HG02970 (cell line): Measurements from ENCODE around the gene PPP2R3A.

Source experiments
- ATAC-seq: cut with Tn5 transposase; IDR thresholded peaks from one replicate; pipeline ENCODE4 v1.9.1; 2021; ENCODE audit warnings: mild to moderate bottlenecking, moderate library complexity, moderate number of reproducible peaks; ENCODE audit not compliant: unreplicated experiment, low FRiP score

Gene PPP2R3A

DNA sequence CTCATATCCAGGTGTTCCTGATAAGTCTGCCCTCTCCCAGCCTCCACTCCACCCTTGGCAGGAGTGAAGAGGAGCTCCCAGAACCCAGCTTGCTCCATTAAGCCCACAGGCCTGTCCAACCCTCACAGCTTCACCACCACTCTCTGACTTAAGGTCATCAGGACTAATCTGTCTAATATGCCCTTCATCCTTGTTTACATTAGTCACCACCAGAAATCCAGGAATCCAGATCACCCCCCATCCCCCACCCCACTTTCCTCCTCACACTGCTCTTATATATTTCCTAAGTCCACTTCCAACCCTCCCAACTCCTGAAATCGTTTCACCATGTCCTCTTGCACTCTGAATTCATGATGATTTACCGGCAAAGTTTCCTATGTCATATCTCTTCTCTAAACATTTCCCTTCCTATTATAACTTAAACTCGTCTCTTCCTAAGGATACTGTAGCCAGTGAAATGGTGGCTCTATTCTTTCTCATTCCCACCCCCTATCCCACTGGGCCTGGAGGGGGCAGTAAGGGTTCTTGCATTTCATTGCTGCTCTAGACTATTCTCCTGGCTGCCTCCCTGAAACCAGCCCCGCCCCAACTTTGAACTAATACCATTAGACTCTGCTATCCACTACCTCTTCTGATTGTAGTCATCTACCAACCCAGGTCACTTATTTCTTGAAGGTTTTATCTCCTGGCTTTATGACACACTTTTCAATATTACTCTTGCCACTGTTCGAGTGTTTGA lies 43.4 kb downstream of the PPP2R3A start:
- ATAC-seq = no peak

DNA sequence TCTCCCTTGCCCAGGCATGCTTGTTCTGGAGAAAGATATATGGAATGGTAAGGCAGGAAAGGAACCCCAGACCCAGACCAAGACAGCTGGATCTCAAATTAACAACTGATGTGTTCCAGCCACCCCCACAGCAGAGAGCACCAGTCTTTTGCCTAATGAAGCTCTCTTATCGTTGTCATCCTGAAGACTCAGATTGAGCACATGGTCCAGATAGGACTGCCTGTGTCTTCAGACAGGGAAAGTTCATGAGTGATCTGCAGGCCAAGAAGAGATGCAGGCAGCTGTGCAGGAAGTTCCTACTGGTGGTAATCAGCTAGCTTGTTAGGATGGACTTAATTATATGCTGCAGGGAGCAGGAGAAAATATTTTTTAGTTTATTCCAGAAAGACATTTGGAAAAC lies 53.3 kb downstream of the PPP2R3A start:
- no peak for ATAC-seq

- no peak for ATAC-seq
These were observed 56.3 kb downstream of the PPP2R3A start for GRCh38 chr3:136021803-136022202.

DNA sequence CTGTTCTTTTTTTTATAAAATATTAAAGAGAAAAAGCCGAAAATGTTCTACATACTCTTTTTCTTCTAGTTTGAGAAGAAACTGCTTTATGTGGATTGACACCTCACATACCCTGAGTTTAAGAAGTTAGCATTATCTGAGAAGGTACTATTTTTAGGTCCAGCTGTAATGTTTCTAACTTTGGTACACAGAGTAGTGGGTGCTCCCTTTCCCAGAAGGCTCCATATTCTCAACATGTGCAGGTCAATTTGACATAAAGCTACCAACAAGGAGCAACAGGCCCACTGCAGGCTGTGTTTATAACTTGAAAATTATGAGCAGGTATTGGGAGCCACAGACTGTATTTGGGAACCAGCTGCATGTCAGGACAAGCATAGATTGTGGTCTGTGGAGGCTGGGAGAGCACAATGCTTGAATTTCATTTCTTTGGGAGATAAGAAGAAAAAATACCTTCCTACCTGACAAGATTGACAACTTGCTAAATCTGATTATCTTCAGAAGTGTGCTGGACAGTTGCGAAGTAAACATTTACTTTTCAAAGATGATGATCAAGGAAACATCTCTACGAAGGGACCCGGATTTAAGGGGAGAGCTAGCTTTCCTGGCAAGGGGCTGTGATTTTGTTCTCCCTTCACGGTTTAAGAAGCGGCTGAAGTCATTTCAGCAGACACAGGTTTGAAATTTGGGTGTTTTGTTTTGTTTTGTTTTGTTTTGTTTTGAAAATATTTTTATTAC lies 57.2 kb downstream of the PPP2R3A start:
- ATAC-seq = no peak

DNA sequence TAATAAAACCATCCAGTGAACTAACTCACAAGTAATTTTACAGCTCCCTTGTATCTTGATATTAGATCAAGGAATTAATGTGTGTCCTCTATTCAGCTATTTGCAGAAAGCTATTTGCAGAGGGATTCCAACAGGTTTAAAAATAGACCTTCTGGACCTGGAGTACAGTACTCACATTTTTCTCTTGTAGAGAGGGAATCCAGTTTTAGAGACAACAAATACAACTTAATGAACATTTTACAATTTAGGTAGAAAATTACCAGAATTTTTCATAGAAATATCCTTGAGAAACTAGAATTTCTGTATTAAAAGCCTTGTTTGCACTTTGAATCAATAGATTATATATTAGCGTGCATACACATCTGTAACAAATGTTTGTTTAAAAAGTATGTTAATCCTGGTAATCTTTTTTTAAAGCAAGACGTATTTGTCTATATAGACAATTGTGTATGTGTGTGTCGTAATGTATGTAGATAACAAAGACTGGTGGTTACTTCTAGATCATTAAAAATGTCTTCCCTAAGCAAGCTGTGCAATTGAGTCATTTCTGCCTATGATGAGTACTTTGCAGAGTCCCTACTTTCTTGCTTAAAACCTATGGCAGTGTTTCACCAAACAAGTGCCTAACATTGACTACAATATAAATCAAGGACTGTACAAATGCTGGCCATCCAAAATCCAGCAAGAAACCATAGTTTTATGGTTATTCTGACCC lies 57.9 kb downstream of the PPP2R3A start:
- no peak for ATAC-seq

DNA sequence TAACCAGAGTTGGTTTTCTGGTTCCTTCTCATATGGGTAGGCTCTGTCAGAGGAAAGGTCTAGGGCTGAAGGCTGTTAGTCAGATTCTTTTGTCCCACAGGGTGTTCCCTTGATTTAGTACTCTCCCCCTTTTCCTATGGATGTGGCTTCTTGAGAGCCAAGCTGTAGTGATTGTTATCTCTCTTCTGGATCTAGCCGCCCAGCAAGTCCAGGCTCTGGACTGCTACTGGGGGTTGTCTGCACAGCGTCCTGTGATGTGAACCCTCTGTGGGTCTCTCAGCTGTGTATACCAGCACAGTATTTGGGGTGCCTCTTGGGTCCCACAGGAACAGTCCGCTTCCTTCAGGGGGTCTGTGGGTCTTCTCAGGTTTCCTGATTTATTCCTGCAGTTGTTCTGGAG lies 70.8 kb downstream of the PPP2R3A start:
- ATAC-seq = no peak

- no peak for ATAC-seq
These were observed 73.1 kb downstream of the PPP2R3A start for GRCh38 chr3:136038668-136039067.

DNA sequence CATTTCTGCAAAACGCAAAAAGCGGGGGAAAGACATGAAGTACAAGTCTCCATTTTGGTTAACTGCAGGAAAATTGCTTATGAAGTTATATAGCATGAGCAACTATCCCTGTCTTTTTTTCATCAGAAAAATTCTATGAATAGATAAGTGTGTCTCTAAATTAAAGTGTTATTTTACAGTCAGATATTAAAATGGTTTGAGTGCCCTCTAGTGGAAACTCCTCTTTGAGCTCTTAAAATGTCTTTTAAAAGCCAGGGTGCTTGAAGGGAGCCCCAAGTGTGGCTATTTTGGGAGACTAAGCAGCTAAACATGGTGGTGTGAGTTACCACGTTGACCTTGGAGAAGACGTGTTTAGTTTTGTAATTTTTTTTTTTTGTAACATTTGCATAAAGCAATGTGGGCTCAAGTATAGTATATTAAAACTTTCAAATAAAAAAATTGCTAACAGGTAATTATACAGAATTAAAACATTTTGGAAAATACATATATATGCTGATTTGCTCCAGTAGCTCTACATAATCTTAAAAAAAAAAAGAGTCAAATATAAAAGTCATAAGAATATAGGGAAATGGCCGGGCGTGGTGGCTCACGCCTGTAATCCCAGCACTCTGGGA lies 77.2 kb downstream of the PPP2R3A start:
- no peak for ATAC-seq

GRCh38 chr3:136044980-136045745 lies 79.6 kb downstream of the PPP2R3A start:
- ATAC-seq = no peak

DNA sequence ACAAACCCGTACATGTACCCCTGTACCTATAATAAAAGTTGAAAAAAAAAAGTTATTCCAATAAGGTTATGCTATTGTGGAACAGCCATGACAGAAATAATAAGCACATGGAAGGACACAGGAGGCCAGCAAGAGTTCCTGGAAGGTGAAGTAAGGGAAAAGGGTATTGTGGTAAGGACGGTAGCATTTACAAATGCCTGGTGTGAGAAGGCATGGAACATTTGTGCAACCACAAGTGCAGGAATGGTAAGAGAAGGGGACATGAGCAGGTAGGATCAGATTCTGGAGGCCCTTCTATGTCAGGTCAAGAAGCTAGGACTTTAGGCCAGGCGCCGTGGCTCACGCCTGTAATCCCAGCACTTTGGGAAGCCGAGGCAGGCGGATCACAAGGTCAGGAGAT lies 82.5 kb downstream of the PPP2R3A start:
- no peak for ATAC-seq

GRCh38 chr3:136050250-136050649 lies 84.7 kb downstream of the PPP2R3A start:
- no peak for ATAC-seq

DNA sequence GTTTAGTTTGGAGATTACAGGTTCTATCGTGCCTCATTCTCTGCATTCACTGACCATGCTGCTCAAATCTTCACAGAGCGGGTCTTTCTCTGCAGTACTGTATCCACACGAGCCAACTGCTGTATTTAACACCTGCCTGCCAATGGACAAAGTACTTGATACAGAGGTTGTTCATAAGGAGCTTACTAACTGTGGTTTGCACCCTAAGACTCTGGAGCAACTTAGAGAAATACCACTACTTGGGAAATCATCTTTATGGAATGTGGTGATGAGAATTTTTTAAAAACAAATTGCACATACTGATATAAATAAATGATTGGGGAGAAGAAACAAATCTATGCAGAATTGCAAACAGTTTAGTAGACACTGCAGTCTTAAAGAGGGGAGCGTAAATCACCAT lies 90.0 kb downstream of the PPP2R3A start:
- ATAC-seq = no peak

GRCh38 chr3:136067211-136067610 lies 101.7 kb downstream of the PPP2R3A start:
- no peak for ATAC-seq

- no peak for ATAC-seq
These were observed 103.2 kb downstream of the PPP2R3A start for GRCh38 chr3:136068708-136069107.

GRCh38 chr3:136069933-136070332 lies 104.4 kb downstream of the PPP2R3A start:
- ATAC-seq = no peak

GRCh38 chr3:136070334-136070733 lies 104.8 kb downstream of the PPP2R3A start:
- no peak for ATAC-seq

DNA sequence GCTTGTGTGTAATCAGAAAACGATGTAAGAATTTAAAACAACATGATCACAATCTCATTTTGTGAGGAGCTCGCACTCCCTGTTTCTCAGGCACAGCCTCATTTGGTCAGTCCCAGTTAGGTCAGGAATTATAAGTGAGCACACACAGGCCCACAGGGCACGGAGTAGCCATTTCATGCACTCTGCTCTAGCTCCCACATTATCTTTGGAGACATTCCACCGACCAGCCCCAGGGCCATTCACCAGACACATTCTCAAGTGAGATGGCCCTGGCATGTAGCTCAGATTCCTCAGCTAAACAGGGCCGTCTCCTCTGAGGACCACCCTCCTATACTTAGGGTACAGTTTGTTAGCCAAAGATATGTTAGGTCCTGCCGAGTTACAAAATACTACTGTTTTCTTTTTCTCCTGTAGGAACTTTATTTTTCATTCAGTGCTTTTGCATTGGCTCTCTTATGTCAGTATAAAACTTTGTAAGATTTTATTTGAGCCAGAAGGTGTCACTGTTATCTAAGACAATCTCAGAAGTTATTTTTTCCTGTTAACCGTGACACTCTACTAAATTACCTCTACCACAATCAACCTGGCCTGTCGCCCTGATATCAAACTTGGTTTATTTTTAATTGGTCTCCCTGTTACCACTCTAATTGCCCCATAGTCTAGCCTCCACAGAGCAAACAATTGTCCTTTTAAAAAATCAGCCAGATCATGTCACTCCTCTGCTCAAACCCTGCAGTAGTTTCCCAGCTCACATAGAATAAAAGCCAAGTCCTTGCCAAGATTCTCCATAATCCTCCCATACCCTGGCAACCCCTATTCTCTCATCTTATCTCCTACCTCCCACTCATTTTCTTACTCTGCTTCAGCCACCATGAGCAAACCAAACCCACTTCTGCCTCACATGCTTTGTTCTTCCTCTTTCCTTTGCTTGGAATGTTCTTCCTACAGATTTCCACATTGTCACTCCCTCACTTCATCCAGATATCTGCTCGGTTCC lies 105.7 kb downstream of the PPP2R3A start:
- ATAC-seq = no peak

DNA sequence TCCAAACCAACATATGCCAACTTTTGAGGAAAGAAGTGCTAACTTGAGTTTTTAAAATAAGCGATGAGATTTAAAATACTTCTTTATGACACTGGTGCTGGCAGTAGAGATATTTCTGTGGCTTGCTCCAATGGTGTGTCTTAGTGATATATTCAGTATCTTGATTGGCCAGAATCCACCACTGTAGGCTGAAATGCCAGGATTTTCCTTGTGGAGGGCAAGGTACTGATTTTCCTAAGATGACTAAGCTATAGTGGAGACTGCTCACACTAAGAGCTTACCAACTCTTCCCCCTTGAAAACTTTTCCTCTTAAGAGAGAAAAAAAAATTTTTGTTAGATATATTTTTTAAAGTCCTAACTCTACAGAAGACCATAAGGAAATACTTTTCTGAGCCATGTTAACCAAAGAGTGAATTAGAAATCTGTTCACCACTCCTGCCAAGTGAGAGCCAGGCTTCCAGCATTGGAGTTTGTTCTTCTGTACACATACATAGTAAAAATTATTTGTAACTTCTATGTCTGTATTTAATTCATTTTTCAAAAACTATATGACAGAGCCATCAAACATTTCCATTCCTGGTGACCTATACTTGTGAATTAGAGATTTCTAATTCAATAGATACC lies 109.1 kb downstream of the PPP2R3A start:
- ATAC-seq = no peak
